Measurements from ENCODE around the gene TNNI3. TPM values are rescaled to one million over a fixed set of nuclear protein-coding genes. Genes with fewer than 3 reads are reported as not detected.

The TNNI3 gene
- total and polyA plus RNA-seq, 9 of the 15 experiments (the other 6 are each of a cell fraction or from before 2014, with no cell fraction given) = 4.7 to 158 (median 42.0) TPM

DNA sequence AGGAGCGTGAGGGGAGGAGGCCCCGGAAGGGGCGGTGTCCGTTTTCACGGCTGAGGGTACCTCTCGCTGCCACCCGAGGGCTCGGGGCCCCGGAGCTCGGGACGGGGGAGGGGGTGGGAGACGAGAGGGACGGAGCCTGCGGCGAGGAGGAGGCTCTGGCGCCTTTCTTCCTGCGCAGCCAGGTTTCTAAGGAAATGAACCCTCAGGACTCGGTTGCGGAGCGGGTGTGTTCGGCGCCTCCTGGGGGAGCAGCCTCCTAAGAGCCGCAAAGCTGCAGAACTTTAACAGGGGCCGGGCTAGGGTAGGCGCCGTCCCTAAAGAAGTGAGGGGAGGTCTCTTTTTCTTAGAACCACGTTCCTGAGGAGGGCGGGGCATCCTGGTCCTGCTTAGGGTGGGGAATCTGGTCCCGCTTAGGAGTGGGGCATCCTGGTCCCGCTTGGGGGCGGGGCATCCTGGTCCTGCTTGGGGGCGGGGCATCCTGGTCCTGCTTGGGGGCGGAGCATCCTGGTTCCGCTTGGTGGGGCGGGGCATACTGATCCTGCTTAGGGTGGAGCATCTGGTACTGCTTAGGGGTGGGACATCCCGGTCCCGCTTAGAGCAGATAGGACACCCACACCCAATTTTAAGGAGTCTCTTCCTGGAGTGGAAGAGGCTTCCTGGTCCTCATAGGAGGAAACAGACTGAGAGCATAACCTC is 16.3 kb upstream of the TNNI3 start (continued):
- no peak for TF ChIP-seq ZNF445 (CRISPR knock-in tag; IDR thresholded peaks at IDR 0.05; ENCODE audit: low read depth)
- no peak for TF ChIP-seq NCOA4 (IDR thresholded peaks at IDR 0.05; ENCODE audit: partially characterized antibody)
- TF ChIP-seq CREBBP (IDR thresholded peaks at IDR 0.05; ENCODE audit: low read depth, low read length) = no peak
- TF ChIP-seq POLR2H (tag; IDR thresholded peaks at IDR 0.05; ENCODE audit: low read depth) = no peak
- no peak for TF ChIP-seq KLF16 (IDR thresholded peaks at IDR 0.05)
- TF ChIP-seq, protein P1, sequence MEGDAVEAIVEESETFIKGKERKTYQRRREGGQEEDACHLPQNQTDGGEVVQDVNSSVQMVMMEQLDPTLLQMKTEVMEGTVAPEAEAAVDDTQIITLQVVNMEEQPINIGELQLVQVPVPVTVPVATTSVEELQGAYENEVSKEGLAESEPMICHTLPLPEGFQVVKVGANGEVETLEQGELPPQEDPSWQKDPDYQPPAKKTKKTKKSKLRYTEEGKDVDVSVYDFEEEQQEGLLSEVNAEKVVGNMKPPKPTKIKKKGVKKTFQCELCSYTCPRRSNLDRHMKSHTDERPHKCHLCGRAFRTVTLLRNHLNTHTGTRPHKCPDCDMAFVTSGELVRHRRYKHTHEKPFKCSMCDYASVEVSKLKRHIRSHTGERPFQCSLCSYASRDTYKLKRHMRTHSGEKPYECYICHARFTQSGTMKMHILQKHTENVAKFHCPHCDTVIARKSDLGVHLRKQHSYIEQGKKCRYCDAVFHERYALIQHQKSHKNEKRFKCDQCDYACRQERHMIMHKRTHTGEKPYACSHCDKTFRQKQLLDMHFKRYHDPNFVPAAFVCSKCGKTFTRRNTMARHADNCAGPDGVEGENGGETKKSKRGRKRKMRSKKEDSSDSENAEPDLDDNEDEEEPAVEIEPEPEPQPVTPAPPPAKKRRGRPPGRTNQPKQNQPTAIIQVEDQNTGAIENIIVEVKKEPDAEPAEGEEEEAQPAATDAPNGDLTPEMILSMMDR (IDR thresholded peaks at IDR 0.05 in 2 of 3, conservative IDR thresholded peaks at IDR 0.05 in 1 of 3; ENCODE audit: insufficient read depth in 2 of 3, low read depth in 1 of 3, low read length in 3 of 3) = peak in 2 of 3 experiments; percentile 11 to 43; a peak in 2 of 6 replicates
- no peak for TF ChIP-seq SMAD1 (IDR thresholded peaks at IDR 0.05; ENCODE audit: low read depth, low read length, partially characterized antibody)
- TF ChIP-seq, protein P2, sequence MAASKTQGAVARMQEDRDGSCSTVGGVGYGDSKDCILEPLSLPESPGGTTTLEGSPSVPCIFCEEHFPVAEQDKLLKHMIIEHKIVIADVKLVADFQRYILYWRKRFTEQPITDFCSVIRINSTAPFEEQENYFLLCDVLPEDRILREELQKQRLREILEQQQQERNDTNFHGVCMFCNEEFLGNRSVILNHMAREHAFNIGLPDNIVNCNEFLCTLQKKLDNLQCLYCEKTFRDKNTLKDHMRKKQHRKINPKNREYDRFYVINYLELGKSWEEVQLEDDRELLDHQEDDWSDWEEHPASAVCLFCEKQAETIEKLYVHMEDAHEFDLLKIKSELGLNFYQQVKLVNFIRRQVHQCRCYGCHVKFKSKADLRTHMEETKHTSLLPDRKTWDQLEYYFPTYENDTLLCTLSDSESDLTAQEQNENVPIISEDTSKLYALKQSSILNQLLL (CRISPR knock-in tag; IDR thresholded peaks at IDR 0.05; ENCODE audit: borderline replicate concordance) = no peak
- TF ChIP-seq, protein P3, sequence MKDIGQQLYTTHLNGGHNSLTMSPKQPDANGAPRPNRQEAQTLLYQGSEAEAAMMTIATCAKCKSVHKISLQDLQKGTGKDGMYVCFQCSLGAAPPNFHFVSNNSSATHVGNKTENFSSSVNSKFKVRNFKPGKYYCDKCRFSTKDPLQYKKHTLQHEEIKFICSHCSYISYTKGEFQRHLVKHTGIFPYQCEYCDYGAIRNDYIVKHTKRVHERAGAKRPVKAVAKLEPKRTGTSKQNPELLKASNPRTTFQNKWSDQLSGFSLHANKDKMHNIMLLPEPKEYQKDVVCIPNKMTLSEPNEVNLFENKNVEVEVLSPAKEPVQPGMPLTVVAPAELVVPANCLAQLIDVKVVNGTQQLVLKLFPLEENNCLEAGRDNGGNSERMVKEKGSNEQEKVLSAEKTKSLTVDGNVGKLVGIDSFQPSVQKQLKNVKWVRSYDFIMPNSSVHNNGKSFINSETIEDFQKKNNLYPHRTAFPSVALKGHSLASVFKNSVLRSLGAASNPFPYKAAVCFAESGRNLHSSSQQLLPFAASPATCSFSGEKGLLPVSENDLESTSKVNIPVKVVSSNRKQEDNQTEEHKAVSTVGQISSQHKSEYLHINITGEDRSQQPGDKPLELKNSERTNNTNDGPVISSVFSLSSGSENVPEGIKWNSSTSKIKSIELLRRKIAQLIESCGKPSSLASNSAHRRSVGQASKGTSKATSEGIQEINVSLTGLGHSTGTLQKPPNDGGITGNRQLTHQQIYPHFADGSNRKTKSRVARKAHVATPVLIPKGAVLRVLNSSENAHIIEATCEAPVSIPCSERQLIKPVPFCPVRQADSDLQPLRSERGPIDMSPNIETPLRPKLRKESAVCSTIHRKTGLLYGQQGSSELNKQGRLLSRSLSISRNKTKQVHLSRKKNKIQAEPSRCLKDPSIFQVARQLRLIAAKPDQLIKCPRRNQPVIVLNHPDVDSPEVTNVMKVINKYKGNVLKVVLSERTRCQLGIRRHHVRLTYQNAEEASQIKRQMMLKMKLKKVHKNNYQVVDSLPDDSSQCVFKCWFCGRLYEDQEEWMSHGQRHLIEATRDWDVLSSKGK (CRISPR knock-in tag; IDR thresholded peaks at IDR 0.05) = no peak
- TF ChIP-seq, protein P4, sequence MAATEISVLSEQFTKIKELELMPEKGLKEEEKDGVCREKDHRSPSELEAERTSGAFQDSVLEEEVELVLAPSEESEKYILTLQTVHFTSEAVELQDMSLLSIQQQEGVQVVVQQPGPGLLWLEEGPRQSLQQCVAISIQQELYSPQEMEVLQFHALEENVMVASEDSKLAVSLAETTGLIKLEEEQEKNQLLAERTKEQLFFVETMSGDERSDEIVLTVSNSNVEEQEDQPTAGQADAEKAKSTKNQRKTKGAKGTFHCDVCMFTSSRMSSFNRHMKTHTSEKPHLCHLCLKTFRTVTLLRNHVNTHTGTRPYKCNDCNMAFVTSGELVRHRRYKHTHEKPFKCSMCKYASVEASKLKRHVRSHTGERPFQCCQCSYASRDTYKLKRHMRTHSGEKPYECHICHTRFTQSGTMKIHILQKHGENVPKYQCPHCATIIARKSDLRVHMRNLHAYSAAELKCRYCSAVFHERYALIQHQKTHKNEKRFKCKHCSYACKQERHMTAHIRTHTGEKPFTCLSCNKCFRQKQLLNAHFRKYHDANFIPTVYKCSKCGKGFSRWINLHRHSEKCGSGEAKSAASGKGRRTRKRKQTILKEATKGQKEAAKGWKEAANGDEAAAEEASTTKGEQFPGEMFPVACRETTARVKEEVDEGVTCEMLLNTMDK (IDR thresholded peaks at IDR 0.05; ENCODE audit: borderline replicate concordance, insufficient read depth, low read depth, low read length, poor library complexity, severe bottlenecking) = peak; percentile 73
- TF ChIP-seq, protein P5, sequence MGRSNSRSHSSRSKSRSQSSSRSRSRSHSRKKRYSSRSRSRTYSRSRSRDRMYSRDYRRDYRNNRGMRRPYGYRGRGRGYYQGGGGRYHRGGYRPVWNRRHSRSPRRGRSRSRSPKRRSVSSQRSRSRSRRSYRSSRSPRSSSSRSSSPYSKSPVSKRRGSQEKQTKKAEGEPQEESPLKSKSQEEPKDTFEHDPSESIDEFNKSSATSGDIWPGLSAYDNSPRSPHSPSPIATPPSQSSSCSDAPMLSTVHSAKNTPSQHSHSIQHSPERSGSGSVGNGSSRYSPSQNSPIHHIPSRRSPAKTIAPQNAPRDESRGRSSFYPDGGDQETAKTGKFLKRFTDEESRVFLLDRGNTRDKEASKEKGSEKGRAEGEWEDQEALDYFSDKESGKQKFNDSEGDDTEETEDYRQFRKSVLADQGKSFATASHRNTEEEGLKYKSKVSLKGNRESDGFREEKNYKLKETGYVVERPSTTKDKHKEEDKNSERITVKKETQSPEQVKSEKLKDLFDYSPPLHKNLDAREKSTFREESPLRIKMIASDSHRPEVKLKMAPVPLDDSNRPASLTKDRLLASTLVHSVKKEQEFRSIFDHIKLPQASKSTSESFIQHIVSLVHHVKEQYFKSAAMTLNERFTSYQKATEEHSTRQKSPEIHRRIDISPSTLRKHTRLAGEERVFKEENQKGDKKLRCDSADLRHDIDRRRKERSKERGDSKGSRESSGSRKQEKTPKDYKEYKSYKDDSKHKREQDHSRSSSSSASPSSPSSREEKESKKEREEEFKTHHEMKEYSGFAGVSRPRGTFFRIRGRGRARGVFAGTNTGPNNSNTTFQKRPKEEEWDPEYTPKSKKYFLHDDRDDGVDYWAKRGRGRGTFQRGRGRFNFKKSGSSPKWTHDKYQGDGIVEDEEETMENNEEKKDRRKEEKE (IDR thresholded peaks at IDR 0.05; ENCODE audit: borderline replicate concordance in 1 of 2, control insufficient read depth in 1 of 2, low read depth in 2 of 2, low read length in 1 of 2) = no peak
- TF ChIP-seq, protein P6, sequence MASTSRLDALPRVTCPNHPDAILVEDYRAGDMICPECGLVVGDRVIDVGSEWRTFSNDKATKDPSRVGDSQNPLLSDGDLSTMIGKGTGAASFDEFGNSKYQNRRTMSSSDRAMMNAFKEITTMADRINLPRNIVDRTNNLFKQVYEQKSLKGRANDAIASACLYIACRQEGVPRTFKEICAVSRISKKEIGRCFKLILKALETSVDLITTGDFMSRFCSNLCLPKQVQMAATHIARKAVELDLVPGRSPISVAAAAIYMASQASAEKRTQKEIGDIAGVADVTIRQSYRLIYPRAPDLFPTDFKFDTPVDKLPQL (IDR thresholded peaks at IDR 0.05; ENCODE audit: extremely low read depth, insufficient read length) = no peak
